Ascending aorta (tissue), 2 donors: ENCODE data around the gene MLYCD. TPM values are rescaled to one million over a fixed set of nuclear protein-coding genes. Genes with fewer than 3 reads are reported as not detected.

Experiments
- DNase-seq, 2 donors: peaks; one replicate each; pipeline ENCODE4 v3.0.0-alpha.2; 2019; ENCODE audit warnings: low spot score in 2 of 2
- H3K27ac ChIP-seq, 2 donors: fragments of 200-600 bp; sonication (generic); one replicate each; pipeline ENCODE4 v1.5.1; 2016 to 2017; ENCODE audit warnings: mild to moderate bottlenecking in 1 of 2
- H3K27me3 ChIP-seq: fragments of 200-600 bp; sonication (generic); one replicate; pipeline ENCODE4 v1.5.1; 2017
- H3K36me3 ChIP-seq, 2 donors: fragments of 200-600 bp; sonication (generic); one replicate each; pipeline ENCODE4 v1.5.1; 2016
- H3K4me1 ChIP-seq, 2 donors: fragments of 200-600 bp; sonication (generic); one replicate each; pipeline ENCODE4 v1.5.1; 2016 to 2017; ENCODE audit warnings: mild to moderate bottlenecking in 1 of 2
- H3K4me3 ChIP-seq, 2 donors: fragments of 200-600 bp; sonication (generic); one replicate each; pipeline ENCODE4 v1.5.1; 2016 to 2017; ENCODE audit warnings: mild to moderate bottlenecking in 1 of 2
- H3K9me3 ChIP-seq, 2 donors: fragments of 200-600 bp; sonication (generic); one replicate each; pipeline ENCODE4 v1.5.1; 2016
- intact Hi-C: fragments of 100-400 bp; cut with DNase I; formaldehyde crosslinking; loops from one replicate; pipeline ENCODE4 v1.15.1; 2023
- total RNA-seq: library from RNA; depleted of rRNA; stranded (reverse); fragments of >200 nt; gene quantifications from one replicate; pipeline ENCODE4 v1.1.0, GENCODE V29; 2016
- TF ChIP-seq, protein P1 (sequence below), 3 experiments: fragments of 200-600 bp in 2 of 3; fragments of 450-650 bp in 1 of 3; sonication (generic) in 2 of 3; IDR thresholded peaks; one replicate each; pipeline ENCODE4 v1.5.1; 2016 to 2019; ENCODE audit warnings: antibody characterized with exemption in 3 of 3, mild to moderate bottlenecking in 1 of 3, moderate library complexity in 1 of 3

Gene MLYCD
- total RNA-seq, 1 donor from 2014 or later = 13.4 TPM

DNA sequence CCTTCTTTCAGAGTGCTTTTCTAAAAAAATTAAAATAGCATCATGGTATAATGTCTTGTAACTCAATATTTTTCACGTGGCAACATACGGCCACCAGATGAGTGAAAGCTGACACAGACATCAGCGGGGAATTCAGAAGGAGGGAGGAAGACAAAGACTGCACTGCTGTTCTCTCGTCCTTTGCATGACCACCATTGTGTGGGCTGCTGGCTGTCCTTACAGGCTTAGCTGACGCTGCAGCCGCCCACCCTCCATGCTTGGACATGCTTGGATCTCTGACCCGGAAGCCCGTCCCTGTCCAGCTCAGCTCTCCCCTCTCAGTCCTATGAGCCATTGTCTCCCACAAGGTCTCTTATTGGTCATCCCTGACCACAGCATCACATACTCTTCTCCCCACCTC, 11.4 kb upstream of the MLYCD start:
- no peak for DNase-seq
- Histone ChIP-seq H3K4me1 (no peaks in the 10 kb centered on the region), H3K27me3 (no peaks in the 10 kb centered on the region), H3K4me3 (no peak overlapping the region), H3K9me3 (peaks cover 0 to 3% of the 10 kb centered on the region in 2 donors), H3K27ac (no peak overlapping the region), H3K36me3 (no peaks in the 10 kb centered on the region)
- TF ChIP-seq, protein P1, sequence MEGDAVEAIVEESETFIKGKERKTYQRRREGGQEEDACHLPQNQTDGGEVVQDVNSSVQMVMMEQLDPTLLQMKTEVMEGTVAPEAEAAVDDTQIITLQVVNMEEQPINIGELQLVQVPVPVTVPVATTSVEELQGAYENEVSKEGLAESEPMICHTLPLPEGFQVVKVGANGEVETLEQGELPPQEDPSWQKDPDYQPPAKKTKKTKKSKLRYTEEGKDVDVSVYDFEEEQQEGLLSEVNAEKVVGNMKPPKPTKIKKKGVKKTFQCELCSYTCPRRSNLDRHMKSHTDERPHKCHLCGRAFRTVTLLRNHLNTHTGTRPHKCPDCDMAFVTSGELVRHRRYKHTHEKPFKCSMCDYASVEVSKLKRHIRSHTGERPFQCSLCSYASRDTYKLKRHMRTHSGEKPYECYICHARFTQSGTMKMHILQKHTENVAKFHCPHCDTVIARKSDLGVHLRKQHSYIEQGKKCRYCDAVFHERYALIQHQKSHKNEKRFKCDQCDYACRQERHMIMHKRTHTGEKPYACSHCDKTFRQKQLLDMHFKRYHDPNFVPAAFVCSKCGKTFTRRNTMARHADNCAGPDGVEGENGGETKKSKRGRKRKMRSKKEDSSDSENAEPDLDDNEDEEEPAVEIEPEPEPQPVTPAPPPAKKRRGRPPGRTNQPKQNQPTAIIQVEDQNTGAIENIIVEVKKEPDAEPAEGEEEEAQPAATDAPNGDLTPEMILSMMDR (IDR thresholded peaks at IDR 0.05) = no peak
- intact Hi-C loops = no loop called here

DNA sequence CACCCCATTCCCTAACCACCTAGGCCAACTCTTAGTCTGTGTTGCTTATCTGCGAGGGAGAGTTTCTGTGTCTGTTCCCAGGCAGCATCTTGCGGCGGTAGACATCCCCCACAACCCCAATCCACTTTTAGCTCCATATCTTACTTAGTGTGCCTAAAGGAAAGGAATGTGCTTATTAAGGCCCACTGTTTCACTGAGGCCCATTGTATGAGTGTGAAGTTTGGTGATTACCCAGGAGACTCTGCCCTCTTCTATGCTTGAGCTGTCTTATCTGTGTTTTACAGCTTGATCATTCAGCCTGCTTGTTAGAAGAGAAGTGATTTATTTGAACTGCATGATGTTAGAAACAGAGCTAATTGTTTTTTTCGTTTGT, 10.3 kb upstream of the MLYCD start:
- Histone ChIP-seq H3K4me3 (no peak overlapping the region), H3K9me3 (peaks cover 0 to 3% of the 10 kb centered on the region in 2 donors), H3K4me1 (no peaks in the 10 kb centered on the region), H3K27me3 (no peaks in the 10 kb centered on the region), H3K27ac (no peak overlapping the region), H3K36me3 (no peaks in the 10 kb centered on the region)
- no peak for DNase-seq
- intact Hi-C loops = no loop called here
- TF ChIP-seq, protein P1 (IDR thresholded peaks at IDR 0.05) = no peak

DNA sequence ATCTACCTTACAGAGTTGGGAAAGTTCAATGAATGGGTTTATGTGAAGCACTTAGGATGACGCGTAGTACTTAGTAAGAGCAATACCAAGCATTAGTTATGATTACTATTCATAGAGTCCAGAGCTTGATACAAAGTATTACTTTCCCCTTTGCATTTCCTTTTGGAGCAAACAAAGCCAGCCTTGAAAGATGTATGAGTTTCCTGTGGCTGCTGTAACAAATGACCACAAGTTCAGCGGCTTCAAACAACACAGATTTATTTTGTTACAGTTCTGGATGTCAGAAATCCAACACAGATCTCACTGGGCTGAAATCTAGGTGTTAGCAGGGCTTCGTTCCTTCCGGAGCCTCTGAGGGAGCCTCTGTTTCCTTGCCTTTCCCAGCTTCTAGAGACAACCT, 8.6 kb upstream of the MLYCD start:
- intact Hi-C loops = loop anchor here (10.0 kb wide), 1 partner anchor 176 kb away; no protein-coding TSS in a partner anchor
- TF ChIP-seq, protein P1 (IDR thresholded peaks at IDR 0.05) = no peak
- Histone ChIP-seq H3K4me3 (no peak overlapping the region), H3K27ac (no peak overlapping the region), H3K27me3 (no peaks in the 10 kb centered on the region), H3K9me3 (peaks cover 0 to 3% of the 10 kb centered on the region in 2 donors), H3K36me3 (no peaks in the 10 kb centered on the region), H3K4me1 (no peaks in the 10 kb centered on the region)
- DNase-seq = no peak

DNA sequence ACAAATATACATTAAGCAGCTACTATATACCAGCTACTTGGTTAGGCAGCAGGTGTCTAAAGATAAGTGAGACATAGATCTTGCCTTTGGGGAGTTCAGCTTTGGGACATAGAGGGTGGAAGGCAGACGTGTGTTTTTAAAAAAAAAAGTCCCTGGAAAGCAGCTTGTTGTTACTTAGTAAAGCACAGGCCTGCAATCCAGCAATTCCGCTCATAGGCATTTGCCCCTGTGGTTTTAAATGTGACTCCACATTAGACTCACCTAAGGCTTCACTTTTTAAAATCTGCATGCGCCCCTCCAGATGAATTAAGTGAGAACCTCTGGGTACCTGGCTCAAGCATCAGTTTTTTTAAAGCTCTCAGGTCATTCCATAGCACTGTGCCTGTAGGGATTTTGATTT, 7.2 kb upstream of the MLYCD start:
- TF ChIP-seq, protein P1 (IDR thresholded peaks at IDR 0.05) = no peak
- H3K36me3 ChIP-seq = no peaks in the 10 kb centered on the region
- H3K27me3 ChIP-seq = no peaks in the 10 kb centered on the region
- H3K4me1 ChIP-seq = no peaks in the 10 kb centered on the region
- no peak overlapping the region for H3K27ac ChIP-seq
- H3K4me3 ChIP-seq = no peak overlapping the region
- no peak for DNase-seq
- H3K9me3 ChIP-seq = peaks cover 0 to 3% of the 10 kb centered on the region in 2 donors
- intact Hi-C loops = loop anchor here (10.0 kb wide), 1 partner anchor 177 kb away; no protein-coding TSS in a partner anchor

DNA sequence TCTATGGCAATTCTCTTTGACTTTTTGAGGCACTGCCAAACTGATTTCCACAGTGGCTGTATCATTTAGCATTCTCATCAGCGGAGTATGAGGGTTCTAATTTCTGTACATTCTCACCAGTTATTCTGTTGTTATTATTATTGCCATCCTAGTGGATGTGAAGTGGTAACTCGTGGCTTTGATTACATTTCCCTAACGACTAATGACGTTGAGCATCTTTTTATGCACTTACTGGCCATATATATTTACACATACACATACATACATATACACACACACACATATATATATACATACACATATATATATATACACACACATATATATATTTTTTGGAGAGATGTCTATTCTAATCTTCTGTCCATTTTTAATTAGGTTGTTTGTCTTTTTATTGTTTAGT, 3.7 kb upstream of the MLYCD start:
- H3K27ac ChIP-seq = no peak overlapping the region
- H3K9me3 ChIP-seq = peaks cover 0 to 3% of the 10 kb centered on the region in 2 donors
- H3K4me1 ChIP-seq = peaks cover 3 to 7% of the 10 kb centered on the region in 2 donors
- TF ChIP-seq, protein P1 (IDR thresholded peaks at IDR 0.05) = no peak
- no peaks in the 10 kb centered on the region for H3K36me3 ChIP-seq
- intact Hi-C loops = loop anchor here (5.0 to 10.0 kb wide), 3 partner anchors 68 to 180 kb away; partner anchors contain the start of gene HSBP1
- H3K4me3 ChIP-seq = no peak overlapping the region
- DNase-seq = no peak
- no peaks in the 10 kb centered on the region for H3K27me3 ChIP-seq

DNA sequence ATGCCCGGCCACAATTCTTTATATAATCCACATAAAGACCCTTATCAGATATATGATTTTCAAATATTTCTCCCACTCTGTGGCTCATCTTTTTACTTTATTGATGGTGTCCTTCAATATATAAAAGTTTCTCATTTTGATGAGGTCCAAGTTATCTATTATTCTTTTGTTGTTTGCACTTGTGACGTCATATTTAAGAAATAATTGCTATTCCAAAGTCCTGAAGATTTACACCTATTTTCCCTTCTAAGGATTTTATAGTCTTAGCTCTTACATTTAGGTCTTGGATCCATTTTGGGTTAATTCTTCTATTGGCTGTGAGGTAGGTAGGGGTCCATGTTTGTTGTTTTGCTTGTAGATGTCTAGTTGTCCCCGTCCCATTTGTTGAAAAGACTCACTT, 3.0 kb upstream of the MLYCD start:
- Histone ChIP-seq H3K4me3 (no peak overlapping the region), H3K36me3 (no peaks in the 10 kb centered on the region), H3K27me3 (no peaks in the 10 kb centered on the region), H3K9me3 (peaks cover 0 to 3% of the 10 kb centered on the region in 2 donors), H3K4me1 (peaks cover 3 to 9% of the 10 kb centered on the region in 2 donors), H3K27ac (no peak overlapping the region)
- TF ChIP-seq, protein P1 (IDR thresholded peaks at IDR 0.05) = no peak
- DNase-seq = no peak
- intact Hi-C loops = loop anchor here (5.0 to 10.0 kb wide), 3 partner anchors 69 to 181 kb away; partner anchors contain the start of gene HSBP1
